ENCODE results near the gene GABRR3.

- TF ChIP-seq, protein P1, sequence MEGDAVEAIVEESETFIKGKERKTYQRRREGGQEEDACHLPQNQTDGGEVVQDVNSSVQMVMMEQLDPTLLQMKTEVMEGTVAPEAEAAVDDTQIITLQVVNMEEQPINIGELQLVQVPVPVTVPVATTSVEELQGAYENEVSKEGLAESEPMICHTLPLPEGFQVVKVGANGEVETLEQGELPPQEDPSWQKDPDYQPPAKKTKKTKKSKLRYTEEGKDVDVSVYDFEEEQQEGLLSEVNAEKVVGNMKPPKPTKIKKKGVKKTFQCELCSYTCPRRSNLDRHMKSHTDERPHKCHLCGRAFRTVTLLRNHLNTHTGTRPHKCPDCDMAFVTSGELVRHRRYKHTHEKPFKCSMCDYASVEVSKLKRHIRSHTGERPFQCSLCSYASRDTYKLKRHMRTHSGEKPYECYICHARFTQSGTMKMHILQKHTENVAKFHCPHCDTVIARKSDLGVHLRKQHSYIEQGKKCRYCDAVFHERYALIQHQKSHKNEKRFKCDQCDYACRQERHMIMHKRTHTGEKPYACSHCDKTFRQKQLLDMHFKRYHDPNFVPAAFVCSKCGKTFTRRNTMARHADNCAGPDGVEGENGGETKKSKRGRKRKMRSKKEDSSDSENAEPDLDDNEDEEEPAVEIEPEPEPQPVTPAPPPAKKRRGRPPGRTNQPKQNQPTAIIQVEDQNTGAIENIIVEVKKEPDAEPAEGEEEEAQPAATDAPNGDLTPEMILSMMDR (conservative IDR thresholded peaks at IDR 0.05; ENCODE audit: low read length): no peak
- TF ChIP-seq EZH2phosphoT487 (IDR thresholded peaks at IDR 0.05; ENCODE audit: borderline replicate concordance, low read depth, low read length): no peak
These were observed 31.7 kb downstream of the GABRR3 start for GRCh38 chr3:98003306-98003969.
